Mucosa of rectum (tissue), 2 donors: Measurements from ENCODE around the gene TROAP.

Experiments used
- H3K27ac ChIP-seq, 2 donors: one replicate each; pipeline ENCODE4 v1.7.0; 2013; ENCODE audit warnings: inconsistent platforms in 2 of 2, low read depth in 2 of 2, low read length in 2 of 2
- H3K27me3 ChIP-seq, 2 donors: one replicate each; pipeline ENCODE4 v1.7.0; 2013; ENCODE audit warnings: low read length in 2 of 2; ENCODE audit not compliant: control insufficient read depth in 2 of 2, insufficient read depth in 2 of 2
- H3K36me3 ChIP-seq, 2 donors: one replicate each; pipeline ENCODE4 v1.7.0; 2013; ENCODE audit warnings: low read length in 2 of 2; ENCODE audit not compliant: control insufficient read depth in 2 of 2, insufficient read depth in 2 of 2
- H3K4me1 ChIP-seq, 2 donors: one replicate each; pipeline ENCODE4 v1.7.0; 2013; ENCODE audit warnings: low read length in 2 of 2, mild to moderate bottlenecking in 1 of 2; ENCODE audit not compliant: control insufficient read depth in 2 of 2, insufficient read depth in 2 of 2
- H3K4me3 ChIP-seq, 2 donors: one replicate each; pipeline ENCODE4 v1.7.0; 2013; ENCODE audit warnings: low read length in 2 of 2
- H3K9ac ChIP-seq, 2 donors: one replicate each; pipeline ENCODE4 v1.7.0; 2013; ENCODE audit warnings: low read length in 2 of 2, low read depth in 1 of 2, mild to moderate bottlenecking in 1 of 2
- H3K9me3 ChIP-seq, 2 donors: one replicate each; pipeline ENCODE4 v1.7.0; 2013; ENCODE audit warnings: low read length in 2 of 2; ENCODE audit not compliant: control insufficient read depth in 2 of 2
- donor health status: healthy.
- donor health status: Normal muscosa, but diverticular disease.

Gene TROAP

DNA sequence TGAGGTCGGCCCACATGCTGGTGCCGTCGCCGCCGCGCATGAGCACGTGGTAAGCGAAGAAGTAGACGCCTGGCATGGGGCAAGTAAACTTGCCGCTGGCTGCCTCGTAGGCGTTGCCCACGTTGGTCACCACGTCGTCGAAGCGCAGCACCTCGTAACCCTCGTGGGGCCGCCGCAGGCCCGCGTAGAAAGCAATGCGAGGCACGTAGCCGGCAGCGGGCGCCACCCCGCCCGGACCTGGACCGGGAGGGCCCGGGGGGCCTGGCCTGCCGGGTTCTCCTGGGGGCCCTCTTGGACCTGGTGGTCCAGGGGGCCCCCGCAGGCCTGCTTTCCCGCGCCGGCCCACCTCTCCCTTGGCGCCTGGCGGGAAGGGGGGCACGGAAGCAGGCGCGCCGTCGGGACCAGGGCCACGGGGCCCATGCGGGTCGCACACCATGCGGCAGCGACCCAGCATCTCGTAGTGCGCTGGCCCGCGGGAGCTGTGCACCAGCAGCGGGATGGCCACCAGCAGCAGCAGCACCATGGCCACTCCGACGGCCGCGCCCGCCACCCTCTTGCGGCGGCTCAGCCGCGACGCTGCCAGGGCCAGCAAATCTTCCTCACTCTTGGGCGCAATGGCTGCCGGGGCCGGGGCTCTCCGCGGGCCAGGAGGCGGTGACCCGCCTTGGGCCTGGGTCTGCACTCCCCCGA is 13.0 kb downstream of the TROAP start:
- H3K4me1 ChIP-seq = peaks cover 17 to 27% of the 10 kb centered on the region in 2 donors
- no peaks in the 10 kb centered on the region for H3K9me3 ChIP-seq
- no peaks in the 10 kb centered on the region for H3K36me3 ChIP-seq
- H3K27me3 ChIP-seq = peaks cover 26 to 27% of the 10 kb centered on the region in 2 donors
- H3K9ac ChIP-seq = no peak overlapping the region
- H3K4me3 ChIP-seq = no peak overlapping the region
- H3K27ac ChIP-seq = no peak overlapping the region

DNA sequence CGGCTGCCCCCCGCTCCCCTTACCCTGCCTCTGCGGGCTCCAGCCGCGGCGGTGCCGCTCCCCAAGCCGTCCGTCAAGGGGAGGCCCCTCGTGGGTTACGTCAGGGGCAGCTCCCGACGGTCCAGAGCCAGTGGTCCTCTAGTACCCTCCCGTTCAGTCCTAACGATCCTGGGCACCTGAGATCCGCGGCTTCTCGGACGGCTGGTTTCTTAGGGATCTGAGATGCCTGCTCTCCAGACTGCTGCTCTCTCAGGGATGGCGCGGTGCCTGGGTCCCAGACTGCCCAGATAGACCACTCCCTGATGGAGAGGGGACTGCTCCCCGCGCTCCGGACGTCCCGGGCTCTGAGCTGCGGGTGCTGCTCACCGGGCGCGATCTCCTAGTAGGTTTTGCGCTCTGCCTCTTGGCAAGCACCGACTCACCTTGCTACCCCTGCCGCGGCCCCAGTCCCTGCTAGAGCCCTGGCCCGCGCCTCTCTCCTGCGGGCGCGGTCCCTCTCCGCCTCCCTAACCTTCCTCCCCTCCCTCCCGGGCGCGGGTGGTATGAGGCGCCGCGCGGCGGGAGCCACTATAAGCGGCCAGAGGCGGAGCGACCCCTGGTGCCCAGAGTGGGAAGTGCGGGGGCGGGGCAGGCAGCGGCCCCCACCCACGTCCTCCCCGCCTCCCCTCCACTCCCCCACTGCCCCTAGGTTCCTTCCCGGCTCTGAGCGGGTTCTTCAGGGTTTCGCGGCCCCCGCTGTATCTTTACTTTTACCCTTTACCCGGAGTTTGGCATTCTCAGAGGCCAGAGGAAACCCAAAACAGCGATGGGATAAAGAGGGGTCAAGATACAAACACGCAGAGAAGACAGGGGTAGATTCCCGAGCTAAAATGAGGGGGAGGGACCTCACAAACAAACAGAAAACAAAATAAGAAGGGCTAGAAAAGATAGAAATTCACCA is 13.9 kb downstream of the TROAP start, which contains the start of gene C1QL4:
Gene C1QL4 (minus strand): TSS at position 544 of the 940 bp plus-strand sequence. CDS start 711 bp downstream, outside the sequence.
- peaks cover 26 to 27% of the 10 kb centered on the region in 2 donors for H3K27me3 ChIP-seq
- H3K9me3 ChIP-seq = no peaks in the 10 kb centered on the region
- H3K4me3 ChIP-seq = peak within 1 kb of the TSS; percentile 38 to 49
- no peaks in the 10 kb centered on the region for H3K36me3 ChIP-seq
- no peak within 1 kb of the TSS for H3K27ac ChIP-seq
- H3K4me1 ChIP-seq = peaks cover 9 to 19% of the 10 kb centered on the region in 2 donors
- H3K9ac ChIP-seq = peak within 1 kb of the TSS in 1 of 2 donors; percentile 30

DNA sequence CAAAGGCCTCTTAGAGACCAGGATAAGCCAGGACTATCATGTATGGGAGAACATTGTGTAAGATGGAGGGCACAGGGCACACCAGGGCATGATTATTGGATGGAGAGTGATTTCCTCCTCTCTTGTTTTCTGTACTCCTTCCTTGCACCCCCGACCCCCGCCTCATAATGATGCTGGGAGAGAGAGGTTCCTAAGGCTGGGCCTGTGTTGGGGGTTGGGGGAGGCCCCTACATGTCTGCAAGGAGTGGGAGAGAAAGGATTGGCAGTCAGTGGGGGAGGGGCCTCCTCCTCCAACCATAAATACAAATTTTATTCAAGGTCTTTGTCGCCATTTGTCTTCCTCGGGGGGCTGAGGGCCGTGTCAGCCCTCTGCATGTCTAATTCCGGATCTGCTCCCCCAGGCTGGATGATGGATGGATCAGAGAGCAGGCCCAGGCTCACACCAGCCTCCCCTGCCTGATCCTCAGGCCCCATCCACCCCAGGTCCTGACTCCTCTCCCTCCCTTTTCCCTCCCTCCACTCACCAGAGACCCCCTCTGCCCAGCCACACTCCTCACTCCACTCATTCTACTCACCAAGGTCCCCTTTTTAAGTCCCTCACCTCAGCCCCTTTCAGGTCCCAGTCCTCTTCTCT is 15.9 kb downstream of the TROAP start:
- H3K9me3 ChIP-seq = no peaks in the 10 kb centered on the region
- peak overlapping the region in 1 of 2 donors; percentile 36 for H3K9ac ChIP-seq
- H3K4me1 ChIP-seq = peaks cover 25 to 29% of the 10 kb centered on the region in 2 donors
- peaks cover 33 to 36% of the 10 kb centered on the region in 2 donors for H3K27me3 ChIP-seq
- H3K27ac ChIP-seq = no peak overlapping the region
- H3K4me3 ChIP-seq = no peak overlapping the region
- no peaks in the 10 kb centered on the region for H3K36me3 ChIP-seq

DNA sequence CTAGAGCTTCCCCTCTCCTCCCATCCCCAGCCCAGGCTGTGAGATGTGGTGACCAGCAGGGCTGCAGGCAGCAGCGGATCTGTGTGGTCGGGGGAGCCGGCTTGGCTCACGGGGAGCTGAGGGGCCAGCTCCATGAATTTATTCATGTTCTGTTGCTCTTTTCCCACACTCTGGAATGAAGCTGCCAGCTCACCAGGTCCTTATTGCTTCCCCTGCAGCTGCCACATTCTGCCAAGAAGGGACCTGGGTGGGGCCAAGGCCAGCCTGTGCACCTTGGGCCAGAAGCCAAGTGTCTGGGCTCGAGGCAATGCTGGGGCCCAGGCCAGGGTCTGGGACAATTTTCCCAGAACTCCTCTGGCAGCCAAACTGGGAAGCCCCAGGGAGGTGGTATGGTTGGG is 16.4 kb downstream of the TROAP start:
- Histone ChIP-seq H3K9me3 (no peaks in the 10 kb centered on the region), H3K36me3 (no peaks in the 10 kb centered on the region), H3K4me3 (no peak overlapping the region), H3K9ac (peak overlapping the region in 1 of 2 donors; percentile 36), H3K27me3 (peaks cover 33 to 38% of the 10 kb centered on the region in 2 donors), H3K27ac (no peak overlapping the region), H3K4me1 (peaks cover 25 to 29% of the 10 kb centered on the region in 2 donors)

DNA sequence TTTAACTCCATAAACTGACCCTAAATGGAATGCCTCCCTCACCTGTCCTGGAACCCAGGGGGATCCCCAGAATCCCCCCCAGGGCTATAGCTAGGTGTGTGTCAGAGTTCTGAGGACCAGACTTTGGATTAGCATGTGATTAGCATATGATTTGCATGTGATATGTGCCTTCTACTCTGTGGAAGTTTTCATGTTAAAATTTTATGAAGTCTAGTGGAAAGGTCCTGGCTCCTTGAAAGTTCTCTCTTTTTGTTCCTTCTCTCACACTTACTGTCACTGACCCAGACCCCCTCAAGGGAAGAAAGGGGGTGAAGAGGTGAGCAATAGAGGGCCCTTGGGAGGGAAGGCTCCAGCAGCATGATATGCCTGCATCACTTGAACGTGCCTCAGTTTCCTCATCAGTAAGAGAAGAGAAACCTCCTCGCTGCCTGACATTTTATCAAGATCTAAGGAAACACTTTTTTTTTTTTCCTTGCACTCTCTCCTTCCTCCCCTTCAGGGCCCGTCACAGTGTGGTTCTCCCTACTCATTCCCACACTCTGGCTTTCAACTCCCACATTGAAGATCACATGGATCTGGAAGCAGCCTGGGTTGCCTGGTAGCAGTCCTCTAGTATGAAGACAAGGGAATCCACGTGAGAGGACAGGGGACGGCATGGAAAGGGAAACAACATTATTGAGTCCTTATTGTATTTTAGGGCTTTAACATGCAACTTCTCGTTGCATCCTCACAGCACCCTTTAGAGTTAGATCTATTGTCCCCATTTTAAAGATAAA is 17.2 kb downstream of the TROAP start:
- H3K9me3 ChIP-seq = no peaks in the 10 kb centered on the region

DNA sequence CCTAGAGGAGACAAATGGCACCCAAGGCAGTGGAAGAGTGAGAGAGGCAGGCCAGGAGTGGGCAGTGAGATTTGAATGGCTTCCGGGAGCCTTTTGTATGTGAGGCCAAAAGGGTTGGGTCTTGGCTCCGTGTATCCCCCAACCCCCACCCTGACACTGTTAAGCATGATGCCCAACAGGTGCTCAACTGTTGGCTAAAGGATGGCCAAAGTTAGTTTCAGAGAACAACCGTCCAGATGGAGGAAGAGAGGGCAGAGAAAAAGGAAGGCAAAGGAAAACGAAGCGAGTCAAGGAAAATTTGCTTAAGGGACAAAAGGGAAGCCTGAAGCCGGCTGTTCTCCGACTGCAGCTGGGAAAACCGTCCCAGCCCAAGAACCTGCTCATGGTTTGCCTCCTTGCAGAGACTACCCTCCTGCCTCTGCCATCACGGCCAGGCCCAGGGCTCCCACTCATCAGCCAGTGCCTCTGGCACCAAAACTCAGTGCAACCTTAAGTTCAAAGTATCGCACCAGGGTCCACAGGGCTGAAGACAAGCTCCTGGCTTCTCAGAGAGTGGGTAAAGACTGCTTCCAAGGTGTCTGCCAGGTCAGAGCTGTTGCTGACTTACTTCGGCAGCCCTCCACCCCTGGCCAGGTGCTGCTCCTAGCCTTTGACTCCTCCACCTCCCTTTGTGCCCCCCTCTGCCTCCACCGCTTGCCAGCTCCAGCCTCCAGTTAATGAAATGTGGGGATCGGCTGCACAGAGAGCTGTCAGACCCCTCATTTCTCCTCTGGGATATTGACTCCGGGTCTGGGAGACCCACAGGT is 18.1 kb downstream of the TROAP start:
- peaks cover 30 to 36% of the 10 kb centered on the region in 2 donors for H3K4me1 ChIP-seq
- H3K27ac ChIP-seq = no peak overlapping the region
- no peak overlapping the region for H3K4me3 ChIP-seq
- H3K36me3 ChIP-seq = no peaks in the 10 kb centered on the region
- H3K9ac ChIP-seq = no peak overlapping the region
- peaks cover 26 to 33% of the 10 kb centered on the region in 2 donors for H3K27me3 ChIP-seq
- no peaks in the 10 kb centered on the region for H3K9me3 ChIP-seq

More for the DNA sequence above, 17.2 kb downstream of the TROAP start:
- peaks cover 27 to 33% of the 10 kb centered on the region in 2 donors for H3K27me3 ChIP-seq
- no peak overlapping the region for H3K4me3 ChIP-seq
- peaks cover 25 to 29% of the 10 kb centered on the region in 2 donors for H3K4me1 ChIP-seq
- no peak overlapping the region for H3K27ac ChIP-seq
- H3K36me3 ChIP-seq = no peaks in the 10 kb centered on the region
- no peak overlapping the region for H3K9ac ChIP-seq

DNA sequence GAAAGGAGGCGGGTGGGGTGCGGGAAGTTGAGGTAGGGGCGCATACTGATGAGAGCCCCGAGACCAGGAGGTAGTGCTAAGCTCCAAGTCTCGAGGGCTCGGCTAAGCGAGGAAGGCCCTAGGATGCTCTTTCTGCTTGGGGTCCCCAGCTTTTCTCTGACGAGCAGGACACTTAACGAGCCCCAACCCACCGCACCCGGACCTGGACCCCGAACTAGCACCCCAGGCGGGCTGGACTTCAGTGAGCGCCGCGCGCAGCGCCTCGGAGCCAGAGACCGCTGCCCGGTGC is 18.7 kb downstream of the TROAP start:
- Histone ChIP-seq H3K4me3 (no peak overlapping the region), H3K36me3 (no peaks in the 10 kb centered on the region), H3K9ac (no peak overlapping the region), H3K27ac (no peak overlapping the region), H3K9me3 (no peaks in the 10 kb centered on the region), H3K4me1 (peaks cover 33 to 37% of the 10 kb centered on the region in 2 donors), H3K27me3 (peaks cover 22 to 34% of the 10 kb centered on the region in 2 donors)

DNA sequence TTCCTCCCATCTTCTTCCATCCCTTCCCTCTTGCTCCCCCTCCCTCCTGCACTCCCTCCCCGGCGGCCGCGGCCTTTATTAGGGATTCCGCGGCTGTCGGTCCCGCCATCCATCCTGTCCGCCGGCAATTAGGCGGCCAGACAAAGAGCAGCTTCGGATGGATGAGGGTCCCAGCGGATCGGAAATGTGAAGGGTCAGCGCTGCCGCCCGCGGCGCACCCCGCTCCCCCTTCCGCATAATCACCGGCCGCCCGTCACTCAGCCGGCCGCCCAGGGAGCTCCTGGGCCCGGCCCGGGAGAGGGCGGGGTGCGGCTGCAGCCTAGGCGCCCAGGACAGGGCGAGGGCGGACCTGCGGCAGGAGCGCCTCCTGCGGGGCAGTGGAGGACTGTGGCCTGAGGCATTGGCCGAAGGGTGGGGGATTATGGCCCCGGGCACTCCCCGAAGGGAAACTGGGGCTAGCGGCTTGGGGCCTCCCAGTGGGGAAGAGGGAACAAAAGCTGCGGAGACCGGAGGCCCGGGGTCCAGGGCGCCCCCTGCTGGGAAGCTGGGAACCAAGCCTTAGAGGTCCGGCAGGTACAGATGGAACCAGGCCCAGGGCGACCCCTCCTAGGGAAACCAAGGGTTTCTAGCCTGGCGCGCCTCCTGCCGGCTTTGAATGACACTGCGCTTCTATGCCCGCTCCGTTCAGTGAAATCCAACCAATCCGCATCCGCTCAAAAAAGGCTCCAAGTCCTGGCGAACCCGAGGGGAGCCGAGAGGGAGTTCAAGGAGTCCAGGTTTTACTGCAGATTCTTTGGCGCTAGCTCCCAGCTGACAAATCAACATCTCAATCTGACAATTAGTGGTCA is 19.2 kb downstream of the TROAP start:
- Histone ChIP-seq H3K4me1 (peaks cover 37 to 40% of the 10 kb centered on the region in 2 donors), H3K4me3 (peak overlapping the region; percentile 51 to 54), H3K27me3 (peaks cover 26 to 37% of the 10 kb centered on the region in 2 donors), H3K9ac (peak overlapping the region in 1 of 2 donors; percentile 38), H3K27ac (no peak overlapping the region), H3K9me3 (no peaks in the 10 kb centered on the region), H3K36me3 (no peaks in the 10 kb centered on the region)
